NCI-H2196 (cell line): ENCODE data around the gene BCR.

Source experiments
- DNase-seq: peaks from one replicate; lab custom pipeline; 2025; ENCODE audit not compliant: unreplicated experiment; lab: John Stamatoyannopoulos, UW

Gene BCR

DNA sequence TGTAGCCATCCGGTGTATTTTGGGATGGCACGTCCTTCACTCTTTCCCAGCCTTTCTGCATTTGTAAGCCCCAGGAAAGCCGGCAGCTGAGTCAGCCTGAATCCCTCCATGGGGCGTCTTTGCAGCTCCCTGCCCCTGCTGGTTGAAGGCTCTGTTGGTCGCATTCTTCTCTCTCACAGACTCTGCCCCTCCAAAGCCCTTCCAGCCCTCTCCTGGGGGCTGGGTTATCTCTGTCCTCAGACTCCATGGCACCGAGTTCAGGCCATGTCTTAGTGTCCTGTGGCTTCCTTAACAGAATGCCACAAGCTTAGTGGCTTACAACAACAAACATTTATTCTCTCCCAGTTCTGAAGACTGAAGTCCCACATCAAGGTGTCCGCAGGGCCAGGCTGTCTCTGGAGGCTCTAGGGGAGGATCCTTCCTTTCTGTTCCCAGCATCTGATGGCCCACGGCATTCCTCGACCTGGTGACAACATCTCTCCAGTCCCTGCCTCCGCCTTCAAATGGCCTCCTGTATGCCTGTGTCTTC, 62.2 kb downstream of the BCR start:
- DNase-seq: no peak

- DNase-seq: no peak
Observed at GRCh38 chr22:23243006-23243573, 62.8 kb downstream of the BCR start.

DNA sequence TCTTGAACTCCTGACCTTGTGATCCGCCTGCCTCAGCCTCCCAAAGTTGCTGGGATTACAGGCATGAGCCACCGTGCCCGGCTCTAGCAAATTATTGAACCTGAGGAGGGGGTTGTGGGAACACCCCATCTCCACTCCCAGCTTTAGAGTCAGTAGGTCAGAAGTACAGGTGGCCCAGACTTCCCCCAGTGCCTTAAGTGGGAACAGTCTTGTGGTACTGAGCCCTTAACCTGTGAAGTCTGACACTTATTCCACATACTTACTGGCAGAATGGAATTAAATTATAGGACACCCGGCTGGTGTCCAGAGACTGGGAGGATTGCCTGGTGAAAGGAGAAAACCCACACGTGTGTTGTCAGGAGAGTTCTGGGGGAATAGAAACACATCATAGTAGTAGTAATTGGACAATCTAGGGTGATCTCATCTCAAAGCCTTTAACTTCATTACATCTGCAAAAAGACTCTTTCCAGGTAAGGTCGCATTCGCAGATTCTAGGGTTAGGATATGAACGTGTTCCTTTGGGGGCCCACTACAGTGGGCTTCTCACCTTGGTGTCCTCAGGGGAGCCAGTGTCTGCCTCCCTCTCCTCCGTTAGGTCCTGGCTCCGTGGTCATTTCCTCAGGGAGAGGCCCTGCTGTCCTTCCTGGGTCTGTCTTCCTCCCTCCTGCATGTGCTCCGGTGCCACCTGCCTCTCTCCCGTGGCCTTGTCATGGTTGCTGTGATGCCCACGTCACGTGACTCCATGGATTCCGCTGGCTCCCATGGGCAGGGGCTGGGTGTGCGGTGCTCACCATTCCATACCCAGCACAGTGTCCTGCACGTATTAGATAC, 63.8 kb downstream of the BCR start:
- DNase-seq: no peak

DNA sequence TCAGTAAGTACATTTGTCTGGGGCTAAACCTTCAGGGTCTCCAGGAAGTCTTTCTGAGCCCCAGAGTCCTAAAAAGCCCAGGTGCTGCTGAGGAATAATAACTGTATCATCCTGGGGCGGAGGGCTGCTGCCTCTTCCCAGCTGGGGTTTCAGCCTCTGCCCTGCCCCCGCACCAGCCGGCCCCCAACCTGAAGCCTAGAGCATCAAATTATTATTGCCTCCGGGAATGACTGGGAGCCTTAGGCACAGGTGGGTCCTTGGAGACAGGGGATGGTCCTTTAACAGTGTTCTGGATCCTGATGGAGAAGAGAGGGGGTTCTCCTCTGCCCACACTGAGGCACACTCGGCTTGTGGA, 64.4 kb downstream of the BCR start:
- DNase-seq: no peak

DNA sequence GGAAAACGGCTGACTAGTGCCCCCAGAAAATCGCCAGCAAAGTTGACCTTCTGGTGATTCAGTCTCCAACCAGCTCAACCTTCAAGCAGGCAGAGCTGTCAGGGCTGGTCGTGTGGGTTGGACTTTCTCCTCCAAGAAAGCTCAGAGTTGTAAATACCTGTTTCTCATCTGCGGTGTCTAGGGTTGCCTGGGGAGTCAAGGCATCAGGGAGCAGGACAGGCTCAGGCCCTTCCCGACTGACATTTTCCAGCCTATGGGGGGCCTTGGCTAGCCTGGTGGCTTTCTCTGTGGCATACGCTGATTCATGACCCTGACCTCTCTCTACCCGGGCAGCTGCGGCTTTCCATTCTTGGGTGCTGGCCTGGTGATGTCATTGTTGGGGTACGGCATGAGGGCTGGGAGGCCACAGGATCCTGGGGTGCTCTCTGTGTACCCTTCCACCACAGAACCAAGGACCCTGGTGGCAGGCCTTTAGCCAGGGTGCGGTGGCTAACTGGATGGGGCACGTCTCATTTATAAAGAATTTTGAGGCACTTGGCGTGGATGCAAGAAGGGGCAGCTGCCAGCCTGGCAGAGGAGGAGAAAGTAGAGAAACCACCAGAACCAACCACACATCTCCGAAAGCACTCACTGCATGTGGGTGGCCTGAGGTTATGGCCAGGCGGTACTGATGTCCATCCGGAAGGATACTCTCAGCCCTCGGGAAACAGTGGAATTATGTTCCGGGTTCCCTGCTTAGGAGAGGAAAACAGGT, 64.9 kb downstream of the BCR start:
- no peak for DNase-seq

GRCh38 chr22:23245799-23246136, 65.5 kb downstream of the BCR start:
- DNase-seq: no peak

GRCh38 chr22:23246982-23247766, 66.9 kb downstream of the BCR start:
- peak; percentile 34 for DNase-seq

- DNase-seq: peak; percentile 19
Observed at GRCh38 chr22:23248583-23248982, 68.3 kb downstream of the BCR start.

DNA sequence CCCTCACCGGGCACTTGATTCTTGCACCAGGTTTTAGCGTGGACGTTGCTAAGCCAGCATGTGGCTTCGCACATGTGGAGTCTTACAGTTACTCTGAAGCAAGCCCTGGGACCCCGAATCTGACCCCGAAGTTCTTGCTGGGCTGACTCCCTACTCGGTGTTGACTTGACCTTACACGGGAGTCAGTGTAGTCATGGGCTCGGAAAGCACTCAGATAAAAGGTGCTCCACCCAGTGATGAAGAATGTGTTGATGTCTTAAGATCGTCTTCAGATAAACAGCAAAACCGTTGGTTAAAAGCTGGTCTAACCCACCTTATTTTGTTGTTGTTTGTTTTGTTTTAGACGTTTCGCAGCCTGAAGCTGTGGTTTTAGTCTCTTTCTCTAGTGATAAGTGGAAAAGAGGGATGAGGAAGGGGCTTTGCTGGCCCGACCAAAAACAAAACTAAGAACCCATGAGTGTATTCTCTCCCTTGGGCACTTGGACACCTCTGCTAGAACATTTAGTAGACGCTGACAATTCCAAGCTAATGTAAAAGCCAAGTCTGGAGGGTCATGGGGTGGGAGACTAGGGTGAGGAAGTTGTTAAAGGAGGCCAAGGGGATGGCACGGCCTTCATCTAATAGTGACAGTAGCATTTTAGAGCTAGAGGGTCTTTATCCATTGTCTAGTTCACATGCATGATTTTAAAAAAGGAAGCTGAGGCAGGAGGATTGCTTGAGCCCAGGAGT, 69.9 kb downstream of the BCR start:
- no peak for DNase-seq

- no peak for DNase-seq
Observed at GRCh38 chr22:23250785-23251363, 70.6 kb downstream of the BCR start.

DNA sequence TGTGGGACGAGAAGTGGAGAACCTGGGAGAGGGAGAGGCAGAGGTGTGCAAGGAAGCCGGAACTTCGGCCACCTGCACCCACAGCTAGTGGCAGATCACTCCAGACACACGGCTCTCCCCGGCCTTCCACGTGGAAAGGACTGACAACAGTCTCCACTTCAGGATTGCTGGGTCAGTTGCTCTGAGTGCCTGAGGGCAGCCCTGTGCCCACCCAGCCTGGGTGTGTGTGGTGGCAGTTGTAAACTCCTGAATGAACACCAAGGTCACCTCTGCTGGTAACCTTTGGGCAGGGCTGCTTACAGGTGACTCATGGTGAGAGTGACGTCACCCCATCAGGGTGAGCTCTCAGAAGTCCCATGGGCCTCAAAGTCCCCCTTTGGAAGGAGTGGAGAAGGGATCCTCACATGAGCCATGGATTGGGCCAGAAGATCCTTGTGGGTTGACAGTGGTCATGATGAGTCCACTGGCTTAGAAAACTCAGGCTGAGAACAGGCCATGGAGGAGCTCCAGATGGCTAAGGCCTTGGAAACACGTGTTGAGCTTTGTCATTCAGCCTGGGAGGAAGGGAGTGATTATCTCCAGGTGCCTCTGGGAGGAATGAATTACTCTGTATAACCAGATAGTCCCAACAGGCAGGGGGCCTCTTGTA, 71.3 kb downstream of the BCR start:
- DNase-seq: no peak

GRCh38 chr22:23253475-23254055, 73.3 kb downstream of the BCR start:
- DNase-seq: no peak

GRCh38 chr22:23255506-23256170, 75.3 kb downstream of the BCR start:
- DNase-seq: no peak

- DNase-seq: no peak
Observed at GRCh38 chr22:23256171-23256932, 76.0 kb downstream of the BCR start.

DNA sequence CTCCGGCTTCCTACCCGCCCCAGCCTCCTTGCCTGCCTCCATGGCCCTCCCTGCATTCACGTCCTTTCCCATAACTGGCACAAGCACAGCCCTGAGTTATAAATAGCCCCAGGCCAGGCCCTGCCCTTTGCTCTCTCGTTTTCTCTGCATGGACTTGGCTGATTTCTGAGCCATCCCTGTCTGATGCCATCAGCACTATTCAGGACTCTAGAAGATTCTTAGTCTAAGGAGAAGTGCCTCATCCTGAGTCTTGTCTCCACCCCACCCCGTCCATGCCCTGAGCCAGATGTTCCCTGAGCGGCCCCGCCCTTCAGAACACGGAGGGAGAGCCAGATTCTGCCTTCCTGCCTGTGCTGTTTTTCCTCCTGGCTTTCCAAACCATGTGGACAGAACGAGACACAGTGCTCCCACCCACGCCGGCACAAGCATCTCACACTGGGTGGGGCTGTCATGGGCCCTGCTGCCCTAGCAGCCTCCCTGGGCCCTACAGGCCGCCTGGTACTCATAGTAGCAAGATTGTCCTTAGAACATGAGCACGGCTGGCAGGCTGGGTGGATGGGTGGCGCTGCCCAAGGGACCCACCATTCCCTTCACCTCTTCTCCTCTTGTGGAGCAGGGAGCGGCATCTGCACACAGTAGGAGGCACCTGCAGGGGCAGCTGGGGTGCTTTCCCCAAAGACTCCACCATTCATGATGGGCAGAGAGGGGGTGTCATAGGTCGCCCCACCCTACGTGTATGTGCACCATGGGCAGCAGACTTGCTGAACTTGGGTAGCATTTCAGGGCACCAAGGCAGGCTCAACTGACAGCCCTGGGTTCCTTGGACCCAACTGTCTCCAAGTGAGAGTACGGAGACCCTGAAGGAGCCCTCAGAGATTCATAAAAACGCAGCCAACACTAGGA, 76.9 kb downstream of the BCR start:
- no peak for DNase-seq

DNA sequence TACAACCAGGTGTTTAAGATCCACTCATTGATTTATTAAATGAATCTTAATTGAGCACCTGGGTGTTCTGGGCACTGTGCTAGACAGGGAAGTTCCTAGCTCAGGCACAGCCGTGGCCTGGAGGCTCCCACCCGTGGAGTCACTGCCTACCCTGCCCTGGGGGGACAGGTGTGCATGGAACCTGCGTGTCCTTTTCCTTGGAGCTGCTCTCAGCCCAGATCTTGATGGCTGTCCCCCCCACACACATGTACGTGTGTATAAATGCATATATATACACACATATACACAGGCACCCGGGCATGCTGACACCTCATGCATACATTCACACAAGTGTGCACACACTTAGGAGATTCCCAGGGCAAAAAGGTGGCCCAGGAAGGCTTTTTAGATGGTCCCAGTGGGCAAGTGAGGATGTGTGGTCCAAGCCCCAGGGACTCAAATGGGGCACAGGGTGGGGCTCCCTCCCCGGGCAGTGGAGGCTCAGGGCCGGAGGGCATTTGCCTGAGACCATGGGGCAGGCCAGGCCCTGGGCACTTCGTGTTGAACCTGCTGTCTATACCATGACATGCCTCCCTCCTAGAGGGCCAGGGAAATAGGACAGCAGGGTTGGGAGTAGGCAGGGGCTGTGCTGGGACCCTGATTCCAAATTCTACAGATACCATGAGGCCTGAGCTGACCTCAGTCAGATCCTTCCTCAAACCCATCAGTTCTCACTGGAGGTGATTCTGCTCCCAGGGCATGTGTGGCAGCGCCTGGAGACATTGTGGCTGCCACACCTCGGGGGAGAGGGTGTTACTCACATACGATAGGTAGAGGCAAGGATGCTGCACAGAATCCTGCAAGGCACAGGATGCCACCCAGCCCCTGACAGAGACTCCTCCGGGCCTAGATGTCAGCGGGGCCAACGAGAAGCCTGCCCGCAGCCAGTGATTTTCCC, 77.8 kb downstream of the BCR start:
- no peak for DNase-seq
